BE2C (cell line): Measurements from ENCODE around the gene KSR1.
"Not testable (repeated sequence)": the region's sequence is repeated elsewhere in the genome, so short reads cannot be mapped to it uniquely, and the experiment has no call there.

Experiments
- DNase-seq: peaks from one replicate; pipeline ENCODE4 v3.0.0-alpha.2; 2020
- H3K27me3 ChIP-seq: fragments of 250-450 bp; sonication (Bioruptor Pico); 2 replicates; pipeline ENCODE4 v1.5.1; 2020; ENCODE audit warnings: mild to moderate bottlenecking
- H3K36me3 ChIP-seq: fragments of 250-450 bp; sonication (Bioruptor Pico); 2 replicates; pipeline ENCODE4 v1.5.1; 2020; ENCODE audit warnings: mild to moderate bottlenecking
- H3K4me1 ChIP-seq: fragments of 250-450 bp; sonication (Bioruptor Pico); 2 replicates; pipeline ENCODE4 v1.5.1; 2020
- H3K4me3 ChIP-seq: 2 replicates; pipeline ENCODE4 v1.5.1; 2011; ENCODE audit warnings: low read depth, low read length
- H3K9me3 ChIP-seq: fragments of 250-450 bp; sonication (Bioruptor Pico); 2 replicates; pipeline ENCODE4 v1.5.1; 2020
- TF ChIP-seq, protein P1 (sequence below): IDR thresholded peaks from 2 replicates; pipeline ENCODE4 v1.5.1; 2012; ENCODE audit warnings: mild to moderate bottlenecking, low read depth, low read length

KSR1 gene

DNA sequence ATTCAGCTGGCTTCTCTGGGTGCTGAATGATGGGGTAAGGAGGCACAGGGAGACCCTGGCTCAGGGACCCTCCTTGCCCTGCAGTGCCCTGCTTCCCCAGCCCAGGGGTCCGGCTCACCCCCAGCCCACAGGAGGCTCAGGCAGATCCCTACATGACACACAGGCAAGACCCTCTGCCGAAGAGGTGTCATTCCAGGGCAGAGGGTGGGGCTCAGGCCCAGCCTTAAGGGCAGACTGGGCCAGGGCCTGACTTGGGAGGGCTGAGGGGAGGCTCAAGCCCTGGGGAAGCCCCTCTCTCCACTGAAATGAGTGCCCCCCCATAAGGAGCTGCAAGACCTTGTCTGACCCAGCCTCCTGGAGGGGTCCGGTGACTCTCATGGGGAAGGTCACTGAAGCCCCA is 30.3 kb upstream of the KSR1 start:
- TF ChIP-seq, protein P1, sequence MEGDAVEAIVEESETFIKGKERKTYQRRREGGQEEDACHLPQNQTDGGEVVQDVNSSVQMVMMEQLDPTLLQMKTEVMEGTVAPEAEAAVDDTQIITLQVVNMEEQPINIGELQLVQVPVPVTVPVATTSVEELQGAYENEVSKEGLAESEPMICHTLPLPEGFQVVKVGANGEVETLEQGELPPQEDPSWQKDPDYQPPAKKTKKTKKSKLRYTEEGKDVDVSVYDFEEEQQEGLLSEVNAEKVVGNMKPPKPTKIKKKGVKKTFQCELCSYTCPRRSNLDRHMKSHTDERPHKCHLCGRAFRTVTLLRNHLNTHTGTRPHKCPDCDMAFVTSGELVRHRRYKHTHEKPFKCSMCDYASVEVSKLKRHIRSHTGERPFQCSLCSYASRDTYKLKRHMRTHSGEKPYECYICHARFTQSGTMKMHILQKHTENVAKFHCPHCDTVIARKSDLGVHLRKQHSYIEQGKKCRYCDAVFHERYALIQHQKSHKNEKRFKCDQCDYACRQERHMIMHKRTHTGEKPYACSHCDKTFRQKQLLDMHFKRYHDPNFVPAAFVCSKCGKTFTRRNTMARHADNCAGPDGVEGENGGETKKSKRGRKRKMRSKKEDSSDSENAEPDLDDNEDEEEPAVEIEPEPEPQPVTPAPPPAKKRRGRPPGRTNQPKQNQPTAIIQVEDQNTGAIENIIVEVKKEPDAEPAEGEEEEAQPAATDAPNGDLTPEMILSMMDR: no peak
- DNase-seq: no peak
- H3K4me3 ChIP-seq: no peak overlapping the region
- H3K4me1 ChIP-seq: no peaks in the 10 kb centered on the region
- H3K9me3 ChIP-seq: no peaks in the 10 kb centered on the region
- H3K36me3 ChIP-seq: no peaks in the 10 kb centered on the region
- H3K27me3 ChIP-seq: no peaks in the 10 kb centered on the region

DNA sequence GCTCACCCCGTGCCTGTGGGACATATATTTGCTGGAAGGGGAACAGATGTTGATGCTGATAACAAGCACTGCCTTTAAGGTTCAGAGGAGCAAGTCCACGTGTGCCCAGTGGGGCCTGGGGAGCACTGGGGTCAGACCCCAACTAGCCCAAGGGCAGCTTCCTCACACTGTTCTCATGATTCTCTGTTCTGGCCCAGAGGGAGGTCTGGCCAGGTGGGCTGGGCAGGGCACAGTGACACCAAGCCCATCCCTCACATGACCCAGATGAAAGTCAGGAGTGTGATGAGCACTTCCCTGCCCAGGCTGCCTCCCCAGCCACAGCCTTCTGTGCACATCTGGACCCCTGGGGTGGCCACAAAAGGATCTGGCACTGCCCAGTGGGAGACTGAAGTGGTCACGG is 29.8 kb upstream of the KSR1 start:
- H3K27me3 ChIP-seq, H3K36me3 ChIP-seq, H3K4me1 ChIP-seq, DNase-seq, H3K4me3 ChIP-seq, H3K9me3 ChIP-seq: not testable (repeated sequence)

DNA sequence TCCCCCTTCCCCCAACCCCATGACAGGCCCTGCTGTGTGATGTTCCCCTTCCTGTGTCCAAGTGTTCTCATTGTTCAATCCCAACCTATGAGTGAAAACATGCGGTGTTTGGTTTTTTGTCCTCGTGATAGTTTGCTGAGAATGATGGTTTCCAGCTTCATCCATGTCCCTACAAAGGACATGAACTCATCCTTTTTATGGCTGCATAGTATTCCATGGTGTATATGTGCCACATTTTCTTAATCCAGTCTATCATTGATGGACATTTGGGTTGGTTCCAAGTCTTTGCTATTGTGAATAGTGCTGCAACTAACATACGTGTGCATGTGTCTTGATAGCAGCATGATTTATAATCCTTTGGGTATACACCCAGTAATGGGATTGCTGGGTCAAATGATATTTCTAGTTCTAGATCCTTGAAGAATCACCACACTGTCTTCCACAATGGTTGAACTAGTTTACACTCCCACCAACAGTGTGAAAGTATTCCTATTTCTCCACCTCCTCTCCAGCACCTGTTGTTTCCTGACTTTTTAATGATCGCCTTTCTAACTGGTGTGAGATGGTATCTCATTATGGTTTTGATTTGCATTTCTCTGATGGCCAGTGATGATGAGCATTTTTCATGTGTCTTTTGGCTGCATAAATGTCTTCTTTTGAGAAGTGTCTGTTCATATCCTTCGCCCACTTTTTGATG is 28.9 kb upstream of the KSR1 start:
- H3K4me1 ChIP-seq, H3K4me3 ChIP-seq, H3K27me3 ChIP-seq, DNase-seq, H3K9me3 ChIP-seq, H3K36me3 ChIP-seq: not testable (repeated sequence)

DNA sequence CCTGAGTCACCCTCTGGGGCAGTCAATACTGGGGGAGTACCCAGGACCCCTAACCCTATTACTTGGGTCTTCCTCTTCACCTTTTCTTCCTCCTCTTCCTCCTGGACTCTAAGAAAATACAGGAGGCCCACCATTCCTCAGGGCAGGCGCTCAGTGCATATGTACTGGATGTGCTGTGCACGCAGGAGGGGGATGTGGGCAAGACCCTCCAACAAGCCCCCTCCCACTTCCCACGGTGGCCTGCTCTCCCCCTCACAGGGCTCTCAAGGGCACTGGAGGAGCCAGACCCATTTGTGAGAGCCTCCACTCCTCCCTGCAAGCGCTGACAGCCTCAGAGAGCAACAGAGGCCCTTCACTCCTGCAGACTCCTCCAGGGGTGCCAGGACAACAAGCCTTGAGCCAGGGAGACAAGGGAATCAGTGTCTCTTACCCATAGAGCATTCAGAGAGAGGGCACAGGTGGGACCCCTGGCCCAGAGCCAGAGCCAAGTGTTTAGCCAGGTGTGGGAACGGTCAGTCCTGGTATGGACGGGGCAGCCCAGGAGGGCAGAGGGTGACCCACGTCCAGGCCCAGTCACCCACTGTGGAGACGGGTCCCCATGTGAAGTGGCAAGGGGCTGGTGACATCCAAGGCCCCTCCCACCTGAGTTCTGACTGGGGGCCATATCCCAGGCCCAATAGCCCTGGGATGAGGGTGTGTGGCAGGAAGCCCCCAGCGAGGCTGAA is 27.3 kb upstream of the KSR1 start:
- no peaks in the 10 kb centered on the region for H3K9me3 ChIP-seq
- no peak for DNase-seq
- no peaks in the 10 kb centered on the region for H3K27me3 ChIP-seq
- TF ChIP-seq, protein P1: no peak
- no peak overlapping the region for H3K4me3 ChIP-seq
- H3K4me1 ChIP-seq: no peaks in the 10 kb centered on the region
- no peaks in the 10 kb centered on the region for H3K36me3 ChIP-seq

DNA sequence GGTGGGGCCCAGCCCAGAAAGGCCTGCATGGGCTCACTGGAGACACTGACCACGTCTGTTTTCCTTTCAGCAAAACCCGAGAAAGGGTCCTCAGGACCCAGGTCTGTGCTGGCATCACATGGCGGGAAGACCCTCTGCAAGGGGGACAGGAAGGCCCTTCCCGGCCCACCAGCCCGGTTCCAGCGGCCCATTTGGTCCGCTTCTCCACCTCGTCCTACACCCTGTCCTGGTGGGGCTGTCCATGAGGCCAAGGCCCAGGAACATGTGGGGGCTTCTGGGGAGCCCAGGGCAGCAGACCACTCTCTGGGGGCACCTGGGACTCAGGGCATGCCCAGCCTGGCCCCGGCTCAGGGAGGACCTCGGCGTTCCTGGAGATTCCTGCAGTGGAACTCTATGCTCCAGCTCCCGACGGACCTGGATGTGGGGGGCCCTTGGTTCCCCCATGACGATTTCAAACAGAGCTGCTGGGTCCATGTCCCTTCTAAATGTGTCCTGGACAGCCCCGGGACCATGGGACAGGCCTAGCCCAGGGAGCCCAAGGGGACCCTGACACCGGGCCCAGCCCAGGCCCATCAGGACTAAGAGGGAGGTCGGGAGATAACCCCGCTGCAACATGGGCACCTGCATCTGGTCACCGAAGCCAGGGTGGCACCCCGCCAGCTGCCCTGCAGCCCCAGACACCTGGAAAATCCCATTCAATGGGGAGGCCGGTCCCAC is 26.4 kb upstream of the KSR1 start:
- Histone ChIP-seq H3K27me3 (no peaks in the 10 kb centered on the region), H3K9me3 (no peaks in the 10 kb centered on the region), H3K4me1 (no peaks in the 10 kb centered on the region), H3K4me3 (no peak overlapping the region), H3K36me3 (no peaks in the 10 kb centered on the region)
- DNase-seq: no peak
- TF ChIP-seq, protein P1: no peak

DNA sequence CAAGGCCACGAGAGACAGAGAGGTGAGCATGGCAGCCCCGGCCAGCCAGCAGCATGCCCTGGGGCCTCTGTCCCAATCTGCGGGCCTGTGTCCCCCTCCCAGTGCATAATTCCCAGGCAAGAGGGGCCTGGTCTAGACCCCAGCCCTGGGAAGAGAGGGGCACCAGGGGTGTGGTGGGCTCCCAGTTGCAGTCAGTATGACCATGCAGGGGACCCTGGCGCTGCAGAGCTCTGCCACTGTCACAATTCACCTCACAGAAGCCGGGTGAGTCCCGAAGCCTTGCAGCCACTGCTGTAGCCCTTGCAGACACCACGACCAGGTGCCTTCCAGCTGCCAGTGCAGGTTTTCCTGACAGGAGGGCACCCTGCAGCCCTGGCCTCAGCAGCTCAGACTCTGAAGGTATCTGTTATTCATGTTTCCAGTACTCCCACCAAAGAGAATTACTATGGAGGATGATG is 25.8 kb upstream of the KSR1 start:
- TF ChIP-seq, protein P1: no peak

More for the DNA sequence above, 25.8 kb upstream of the KSR1 start:
- H3K36me3 ChIP-seq: no peaks in the 10 kb centered on the region
- H3K27me3 ChIP-seq: no peaks in the 10 kb centered on the region
- DNase-seq: no peak
- H3K4me1 ChIP-seq: no peaks in the 10 kb centered on the region
- H3K9me3 ChIP-seq: no peaks in the 10 kb centered on the region
- no peak overlapping the region for H3K4me3 ChIP-seq
